Stimulated activated CD4-positive, alpha-beta T cell treated with anti-CD3 and anti-CD28 coated beads, TNF-alpha, amount 100 ng/mL, for 1 hour (primary cell): ENCODE data around the gene ADCY7.

Experiments used
- DNase-seq, 3 donors: peaks; one replicate each; pipeline ENCODE4 v3.0.0-alpha.2; 2020; ENCODE audit warnings: low read depth in 3 of 3, low spot score in 1 of 3

The ADCY7 gene

DNA sequence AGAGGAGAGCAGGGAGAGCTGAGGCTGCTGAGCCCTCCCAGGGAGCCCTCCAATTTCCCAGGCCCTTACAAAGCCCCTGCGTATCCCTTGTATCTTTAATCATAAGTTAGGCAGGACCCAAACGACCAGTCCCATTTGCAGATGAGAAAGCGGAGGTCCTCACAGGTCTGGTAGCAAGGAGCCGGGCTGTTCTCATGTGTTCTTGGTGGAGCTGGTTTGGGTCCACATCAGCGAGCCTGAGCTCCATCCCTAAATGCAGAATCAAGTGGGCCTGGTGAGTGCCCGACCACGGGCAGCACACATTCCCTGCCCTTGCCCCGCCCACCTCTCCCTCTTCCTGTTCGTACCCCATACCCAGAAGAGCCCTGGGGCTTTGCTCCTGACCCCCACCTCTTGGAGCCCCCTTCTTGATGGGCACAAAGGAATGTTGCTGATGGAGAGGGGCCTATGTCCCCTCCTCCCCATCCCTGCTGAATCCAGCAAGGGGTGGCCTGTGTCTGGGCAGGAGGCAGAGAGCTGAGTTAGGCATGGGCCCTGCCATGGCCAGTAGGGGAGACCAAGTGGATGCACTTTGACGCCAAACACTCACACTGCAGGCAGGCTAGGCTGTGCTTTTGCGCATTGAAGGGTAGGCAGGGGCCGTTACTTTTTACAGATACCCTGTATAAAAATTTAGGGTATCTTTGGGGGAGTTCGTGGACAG lies 18.3 kb upstream of the ADCY7 start:
- DNase-seq = no peak

- no peak for DNase-seq
Measured at GRCh38 chr16:50248845-50249244, 17.5 kb upstream of the ADCY7 start.

DNA sequence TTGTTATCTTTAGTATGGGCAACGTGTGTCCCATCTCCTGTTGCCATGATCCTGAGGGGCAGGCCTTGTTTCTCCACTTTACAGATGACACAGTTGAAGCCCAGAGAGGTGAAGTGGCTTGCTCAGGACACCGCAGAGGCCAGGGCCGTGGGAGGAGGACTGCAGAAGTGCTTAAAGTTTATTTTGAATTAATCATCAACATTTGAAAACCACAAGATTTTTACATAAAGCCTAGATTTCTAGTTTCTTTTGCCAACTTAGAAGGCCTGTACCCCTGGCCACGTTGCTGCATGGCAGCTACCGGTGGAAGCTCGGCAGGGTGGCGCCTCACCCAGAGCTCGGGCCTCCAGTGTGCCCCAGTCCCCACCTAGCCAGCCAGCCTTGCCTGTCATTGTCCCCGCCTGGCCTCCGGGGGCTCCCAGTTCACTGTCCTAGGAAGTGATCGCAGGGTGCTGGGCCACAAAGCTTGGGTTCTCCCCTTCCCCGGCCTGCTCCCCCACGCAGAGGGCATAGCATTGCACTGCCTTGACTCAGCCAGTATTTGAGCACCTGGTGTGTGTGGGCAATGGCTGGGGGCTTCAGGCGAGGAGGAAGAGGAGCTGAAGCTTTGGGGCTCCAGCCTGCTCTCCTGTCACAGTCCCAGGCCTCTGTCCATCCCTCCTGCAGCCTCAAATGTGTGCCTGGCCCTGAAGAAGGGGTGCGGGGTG lies 14.8 kb upstream of the ADCY7 start:
- no peak for DNase-seq

GRCh38 chr16:50252082-50252611 lies 14.2 kb upstream of the ADCY7 start:
- no peak for DNase-seq

- DNase-seq = no peak
Measured at GRCh38 chr16:50252874-50253513, 13.4 kb upstream of the ADCY7 start.

DNA sequence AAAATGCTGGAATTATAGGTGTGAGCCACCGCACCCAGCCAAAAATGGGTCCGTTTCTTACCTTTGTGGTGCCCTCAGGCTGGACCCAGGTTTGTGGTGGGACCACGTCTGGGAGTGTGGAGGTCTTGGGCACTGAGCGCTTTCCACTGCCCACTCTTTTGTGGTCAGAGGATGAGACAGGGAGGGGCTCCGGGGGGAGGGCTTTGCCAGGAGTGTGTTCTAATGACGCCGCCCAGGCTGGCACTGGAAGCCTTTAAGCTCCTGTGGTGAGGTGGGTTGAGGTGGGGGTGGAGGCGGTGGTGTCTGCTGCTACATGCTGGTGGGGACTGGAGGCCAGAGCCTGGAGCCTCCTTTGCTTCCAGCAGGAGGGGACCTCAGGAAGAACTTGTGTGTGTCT lies 12.8 kb upstream of the ADCY7 start:
- DNase-seq = no peak

GRCh38 chr16:50254072-50254471 lies 12.3 kb upstream of the ADCY7 start:
- DNase-seq = no peak

- no peak for DNase-seq
Measured at GRCh38 chr16:50255538-50255937, 10.8 kb upstream of the ADCY7 start.

DNA sequence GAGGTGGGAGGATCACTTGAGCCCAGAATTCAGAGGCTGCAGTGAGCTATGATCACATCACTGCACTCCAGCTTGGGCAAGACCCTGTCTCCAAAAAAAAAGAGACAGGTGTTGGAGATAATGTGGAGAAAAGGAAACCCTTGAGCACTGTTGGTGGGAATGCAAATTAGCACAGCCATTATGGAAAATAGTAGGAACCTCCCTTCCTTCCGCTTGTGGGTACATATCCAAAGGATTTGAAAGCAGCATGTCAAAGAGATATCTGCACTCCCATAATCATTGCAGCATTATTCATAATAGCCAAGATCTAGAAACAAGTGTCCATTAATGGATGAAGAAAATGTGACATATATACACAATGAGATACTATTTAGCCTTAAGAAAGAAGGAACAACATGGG lies 9.7 kb upstream of the ADCY7 start:
- no peak for DNase-seq

DNA sequence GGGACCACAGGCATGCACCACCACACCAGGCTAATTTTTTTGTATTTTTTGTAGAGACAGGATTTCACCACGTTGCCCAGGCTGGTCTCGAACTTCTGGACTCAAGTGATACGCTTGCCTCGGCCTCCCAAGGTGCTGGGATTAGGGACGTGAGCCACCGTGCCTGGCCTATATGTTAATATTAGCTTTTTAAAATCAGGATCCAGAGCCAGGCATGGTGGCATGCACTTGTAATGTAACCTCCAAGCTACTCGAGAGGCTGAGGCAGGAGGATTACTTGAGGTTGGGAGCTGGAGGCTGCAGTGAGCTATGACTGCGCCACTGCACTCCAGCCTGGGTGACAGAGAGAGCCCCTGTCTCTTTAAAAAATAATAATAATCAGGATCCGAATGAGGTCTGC lies 8.5 kb upstream of the ADCY7 start:
- DNase-seq = no peak

- DNase-seq = no peak
Measured at GRCh38 chr16:50259334-50260205, 6.8 kb upstream of the ADCY7 start.

GRCh38 chr16:50260206-50261159 lies 5.9 kb upstream of the ADCY7 start:
- DNase-seq = no peak

GRCh38 chr16:50261160-50261706 lies 5.1 kb upstream of the ADCY7 start:
- no peak for DNase-seq

DNA sequence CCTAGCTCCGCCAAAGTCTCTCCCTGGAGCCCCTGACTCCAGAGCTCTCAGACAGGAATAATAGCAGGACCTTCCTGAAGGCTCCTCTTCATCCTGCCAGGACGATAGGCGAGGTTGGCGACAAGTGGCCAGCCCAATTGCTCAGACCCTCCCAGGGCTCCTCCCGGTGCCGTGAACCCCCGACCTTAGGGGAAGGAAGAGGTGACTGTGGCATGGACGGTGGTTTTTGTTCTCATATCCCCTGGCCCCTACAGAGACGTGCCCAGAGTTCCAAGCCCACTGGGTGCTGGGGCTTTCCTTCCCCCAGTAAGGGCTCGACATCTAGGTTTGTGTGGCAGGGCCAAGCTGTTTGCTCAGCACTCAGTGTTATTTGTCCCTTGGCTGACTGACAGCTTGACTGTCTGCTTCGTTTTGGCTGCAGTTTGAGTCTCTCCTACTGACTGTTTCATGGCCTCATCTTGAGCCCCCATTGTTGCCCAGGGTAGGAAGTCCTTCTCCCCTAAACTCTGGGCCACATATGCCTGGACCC lies 4.6 kb upstream of the ADCY7 start:
- DNase-seq = no peak

DNA sequence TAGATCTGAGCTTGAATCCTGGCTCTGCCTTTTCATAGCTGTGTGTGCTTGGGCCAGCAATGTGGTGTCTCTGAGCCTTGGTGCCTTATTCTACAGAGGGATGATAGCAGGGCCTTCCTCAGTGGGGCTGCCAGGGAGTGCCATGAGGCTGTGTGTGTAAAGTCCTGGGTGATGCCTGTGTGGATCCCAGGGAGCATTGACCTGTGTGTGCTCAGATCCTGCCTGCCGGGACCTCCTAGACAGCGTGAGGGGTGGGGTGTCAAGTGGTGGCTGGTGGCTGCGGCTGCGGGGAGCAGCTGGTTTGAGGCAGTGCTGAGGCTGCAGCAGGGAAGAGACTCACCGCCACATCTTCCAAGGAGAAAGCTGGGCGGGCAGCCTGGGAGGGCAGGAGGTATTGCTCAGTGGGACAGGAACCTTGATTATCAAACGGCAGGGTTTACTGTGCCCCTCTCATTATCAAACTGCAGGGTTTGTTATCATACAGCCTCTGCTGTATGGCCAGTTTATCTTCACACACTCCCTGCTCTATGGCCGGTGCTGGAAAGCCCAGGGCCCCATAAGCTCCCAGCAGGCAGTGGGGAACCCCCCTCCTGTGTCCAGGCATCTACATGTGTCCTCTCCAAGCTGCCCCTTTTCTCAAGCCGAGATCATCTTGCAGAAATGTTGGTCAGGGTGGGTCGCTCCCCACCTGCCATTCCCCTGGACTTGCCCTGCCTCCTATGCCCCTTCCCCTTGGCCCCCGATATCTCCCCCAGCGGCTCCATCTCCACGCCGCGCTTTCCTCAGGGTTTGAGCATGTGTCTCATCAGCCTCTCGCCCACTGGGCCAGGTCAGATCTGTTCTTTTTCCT lies 3.1 kb upstream of the ADCY7 start:
- DNase-seq = no peak

DNA sequence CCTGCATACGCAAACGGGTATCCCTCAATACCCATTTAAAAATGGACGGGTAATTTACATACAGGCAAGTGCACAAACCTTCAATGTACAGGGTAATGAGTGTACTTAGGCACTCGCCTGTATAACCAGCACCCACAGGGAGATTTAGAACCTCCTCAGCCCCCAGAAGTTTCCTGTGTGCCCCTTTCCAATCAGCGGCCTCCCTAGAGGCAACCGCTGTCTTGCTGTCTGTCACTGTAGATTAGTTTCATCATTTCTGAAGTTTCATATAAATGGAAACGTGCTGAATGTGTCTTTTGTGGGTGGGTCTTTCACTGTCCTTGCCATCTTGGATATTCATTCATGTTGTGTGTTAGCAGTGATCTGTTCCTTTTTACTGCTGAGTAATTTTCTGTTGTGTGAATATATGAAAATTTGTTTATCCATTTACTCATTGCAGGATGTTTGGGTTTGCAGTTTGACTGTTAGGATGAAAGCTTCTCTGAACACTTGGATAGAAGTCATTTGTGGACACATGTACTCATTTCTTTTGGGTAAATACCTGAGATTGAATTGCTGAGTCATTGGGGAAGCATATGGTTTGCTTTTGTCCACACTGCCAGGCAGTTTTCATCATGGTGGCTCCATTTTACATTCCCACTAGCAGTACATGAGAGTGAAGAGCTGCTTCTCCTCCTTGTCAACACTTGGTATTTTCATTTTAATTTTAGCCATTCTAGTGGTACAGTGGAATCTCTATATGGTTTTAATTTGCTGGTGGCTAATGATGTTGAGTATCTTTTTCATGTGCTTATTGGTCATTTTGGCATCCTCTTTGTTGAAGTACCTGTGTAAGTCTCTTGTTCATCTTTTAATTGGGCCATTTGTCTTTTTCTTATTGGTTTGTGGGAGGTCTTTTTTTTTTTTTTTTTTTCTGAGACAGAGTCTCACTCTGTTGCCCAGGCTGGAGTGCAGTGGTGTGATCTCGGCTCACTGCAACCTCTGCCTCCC lies 2.1 kb upstream of the ADCY7 start:
- DNase-seq = no peak

- no peak for DNase-seq
Measured at GRCh38 chr16:50265260-50265659, 1.1 kb upstream of the ADCY7 start.
